RWPE2 (cell line): ENCODE measurements around the gene PILRA.

Experiments
- ATAC-seq: fragments of 200-7000 bp; cut with Tn5 transposase; 3 replicates; pipeline ENCODE4 v1.9.1; 2021; ENCODE audit warnings: low read depth
- DNase-seq: peaks from one replicate; pipeline ENCODE4 v3.0.0-alpha.2; 2020; ENCODE audit warnings: low spot score
- H3K27ac ChIP-seq: fragments of 450-650 bp; 2 replicates; pipeline ENCODE4 v1.5.1; 2017; ENCODE audit warnings: mild to moderate bottlenecking; ENCODE audit not compliant: poor library complexity, severe bottlenecking
- H3K27me3 ChIP-seq: fragments of 250-450 bp; sonication (Bioruptor Pico); 2 replicates; pipeline ENCODE4 v1.5.1; 2021; ENCODE audit warnings: mild to moderate bottlenecking, moderate library complexity; ENCODE audit not compliant: insufficient read depth, poor library complexity, severe bottlenecking
- H3K36me3 ChIP-seq: fragments of 250-450 bp; sonication (Bioruptor Pico); 2 replicates; pipeline ENCODE4 v1.5.1; 2020; ENCODE audit warnings: low read depth, mild to moderate bottlenecking, moderate library complexity
- H3K4me1 ChIP-seq: fragments of 250-450 bp; sonication (Bioruptor Pico); 2 replicates; pipeline ENCODE4 v1.5.1; 2021; ENCODE audit warnings: mild to moderate bottlenecking, moderate library complexity; ENCODE audit not compliant: insufficient read depth, poor library complexity, severe bottlenecking
- H3K4me3 ChIP-seq: fragments of 250-450 bp; sonication (Bioruptor Pico); 2 replicates; pipeline ENCODE4 v1.5.1; 2021; ENCODE audit warnings: mild to moderate bottlenecking, moderate library complexity; ENCODE audit not compliant: severe bottlenecking
- H3K9me3 ChIP-seq: fragments of 250-450 bp; sonication (Bioruptor Pico); 2 replicates; pipeline ENCODE4 v1.5.1; 2021; ENCODE audit warnings: mild to moderate bottlenecking, moderate library complexity; ENCODE audit not compliant: severe bottlenecking
- TF ChIP-seq, protein P1 (sequence below): fragments of 450-650 bp; IDR thresholded peaks from one replicate; pipeline ENCODE4 v1.5.1; 2017; ENCODE audit warnings: mild to moderate bottlenecking, moderate library complexity; ENCODE audit not compliant: poor library complexity, severe bottlenecking

Gene PILRA

DNA sequence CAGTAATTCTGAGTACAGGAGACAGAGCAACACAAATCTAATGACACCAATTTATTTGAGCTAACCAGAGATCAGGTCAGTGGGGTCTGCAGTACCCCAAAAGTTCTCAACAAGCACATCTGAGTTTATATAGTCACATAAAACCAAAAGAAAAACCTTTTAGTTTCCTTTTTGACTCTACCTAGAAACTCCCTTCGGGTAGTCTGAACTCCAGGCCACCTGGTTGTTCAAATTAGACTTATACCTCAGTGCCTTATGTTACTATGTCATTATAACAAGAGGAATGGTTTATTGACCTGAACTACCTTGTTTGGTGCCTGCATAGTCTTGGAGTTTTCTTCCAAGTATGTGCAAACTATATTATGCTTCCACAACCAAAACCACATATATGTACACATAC, 40.6 kb downstream of the PILRA start:
- Histone ChIP-seq H3K27ac (no peak overlapping the region), H3K9me3 (no peaks in the 10 kb centered on the region), H3K36me3 (no peaks in the 10 kb centered on the region), H3K4me1 (no peaks in the 10 kb centered on the region), H3K4me3 (no peak overlapping the region), H3K27me3 (no peaks in the 10 kb centered on the region)
- ATAC-seq (no peak), DNase-seq (no peak)
- TF ChIP-seq, protein P1, sequence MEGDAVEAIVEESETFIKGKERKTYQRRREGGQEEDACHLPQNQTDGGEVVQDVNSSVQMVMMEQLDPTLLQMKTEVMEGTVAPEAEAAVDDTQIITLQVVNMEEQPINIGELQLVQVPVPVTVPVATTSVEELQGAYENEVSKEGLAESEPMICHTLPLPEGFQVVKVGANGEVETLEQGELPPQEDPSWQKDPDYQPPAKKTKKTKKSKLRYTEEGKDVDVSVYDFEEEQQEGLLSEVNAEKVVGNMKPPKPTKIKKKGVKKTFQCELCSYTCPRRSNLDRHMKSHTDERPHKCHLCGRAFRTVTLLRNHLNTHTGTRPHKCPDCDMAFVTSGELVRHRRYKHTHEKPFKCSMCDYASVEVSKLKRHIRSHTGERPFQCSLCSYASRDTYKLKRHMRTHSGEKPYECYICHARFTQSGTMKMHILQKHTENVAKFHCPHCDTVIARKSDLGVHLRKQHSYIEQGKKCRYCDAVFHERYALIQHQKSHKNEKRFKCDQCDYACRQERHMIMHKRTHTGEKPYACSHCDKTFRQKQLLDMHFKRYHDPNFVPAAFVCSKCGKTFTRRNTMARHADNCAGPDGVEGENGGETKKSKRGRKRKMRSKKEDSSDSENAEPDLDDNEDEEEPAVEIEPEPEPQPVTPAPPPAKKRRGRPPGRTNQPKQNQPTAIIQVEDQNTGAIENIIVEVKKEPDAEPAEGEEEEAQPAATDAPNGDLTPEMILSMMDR = no peak

DNA sequence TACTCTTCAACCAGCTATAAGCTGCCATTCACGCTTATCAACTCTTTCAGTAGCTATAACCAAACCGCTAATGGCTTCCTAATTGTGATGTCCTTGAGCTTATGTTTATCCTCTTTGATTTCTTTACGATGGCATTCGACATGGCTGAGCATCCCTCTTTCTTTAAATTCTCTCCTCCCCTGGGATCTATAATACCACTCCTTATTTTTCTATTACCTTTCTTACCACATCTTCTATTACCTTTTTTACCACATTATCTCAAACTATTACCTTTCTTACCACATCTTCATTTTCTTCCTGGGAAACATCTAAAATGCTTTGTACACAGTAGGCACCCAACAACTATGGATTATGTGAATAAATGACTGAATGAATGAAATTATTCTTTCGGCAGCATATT, 42.2 kb downstream of the PILRA start:
- TF ChIP-seq, protein P1 = no peak
- no peak overlapping the region for H3K4me3 ChIP-seq
- no peaks in the 10 kb centered on the region for H3K4me1 ChIP-seq
- H3K9me3 ChIP-seq = no peaks in the 10 kb centered on the region
- DNase-seq (no peak), ATAC-seq (no peak)
- no peak overlapping the region for H3K27ac ChIP-seq
- no peaks in the 10 kb centered on the region for H3K27me3 ChIP-seq
- H3K36me3 ChIP-seq = no peaks in the 10 kb centered on the region

DNA sequence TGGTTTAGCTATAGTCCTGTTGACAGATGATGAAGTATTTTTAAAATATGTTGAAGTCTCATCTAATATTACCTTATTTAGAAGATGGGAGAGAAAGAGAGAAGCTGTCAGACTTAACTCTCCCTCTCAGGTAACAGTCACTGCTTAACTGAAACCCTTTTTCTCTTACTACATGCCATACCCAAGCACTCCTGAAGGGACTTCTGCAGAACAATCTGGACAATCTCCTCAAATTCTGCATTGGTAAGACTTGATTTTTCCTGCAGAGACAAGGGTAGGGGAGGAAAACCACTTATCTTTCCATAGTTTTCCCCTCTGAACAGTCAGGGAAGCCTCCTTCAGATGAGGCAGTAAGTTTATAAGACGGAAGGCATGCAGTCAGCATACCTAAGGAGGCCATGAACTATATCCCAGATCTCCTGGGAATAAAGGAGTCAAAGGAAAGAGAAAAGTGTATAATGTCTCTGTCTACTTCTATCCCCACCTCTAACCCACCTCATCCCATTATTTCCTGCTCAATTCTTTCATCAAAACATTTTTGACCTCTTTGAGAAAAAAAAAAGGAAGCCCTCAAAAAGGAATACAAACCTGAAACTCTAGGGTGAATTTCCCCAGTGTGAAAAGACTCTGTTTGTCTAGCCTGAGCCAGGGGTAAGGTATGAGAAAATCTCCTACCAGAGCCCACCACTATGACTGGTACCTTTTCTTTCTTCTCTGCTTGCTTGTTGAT, 45.8 kb downstream of the PILRA start:
- no peak overlapping the region for H3K4me3 ChIP-seq
- ATAC-seq (no peak), DNase-seq (no peak)
- no peak overlapping the region for H3K27ac ChIP-seq
- H3K4me1 ChIP-seq = no peaks in the 10 kb centered on the region
- no peaks in the 10 kb centered on the region for H3K36me3 ChIP-seq
- no peaks in the 10 kb centered on the region for H3K27me3 ChIP-seq
- no peaks in the 10 kb centered on the region for H3K9me3 ChIP-seq
- TF ChIP-seq, protein P1 = no peak

DNA sequence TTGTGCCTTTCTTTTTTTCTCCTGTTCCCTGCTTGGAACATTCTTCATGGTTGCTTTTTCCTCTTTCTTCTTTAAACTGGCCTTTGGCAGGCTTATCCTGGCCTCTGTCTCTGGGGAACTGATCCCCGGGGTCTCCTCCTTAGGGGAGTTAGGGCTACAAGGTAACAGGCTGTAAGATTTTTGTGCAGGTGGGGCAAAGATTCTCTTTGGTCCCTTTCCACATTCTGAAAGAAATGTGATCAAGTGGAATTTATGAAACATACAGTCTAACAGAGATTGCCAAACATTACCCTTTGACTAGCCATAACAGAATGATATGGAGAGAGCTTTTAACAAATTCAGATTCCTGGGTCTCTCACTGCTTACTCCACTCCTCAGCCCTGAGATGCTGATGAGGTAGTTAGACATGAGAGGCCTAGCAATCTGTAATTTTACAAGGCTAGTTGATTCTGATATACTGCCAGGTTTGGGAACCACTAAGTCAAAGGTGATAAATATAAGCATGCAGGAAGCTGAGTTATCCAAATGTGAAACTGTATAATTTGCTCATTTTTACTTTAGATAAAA, 46.5 kb downstream of the PILRA start:
- H3K27me3 ChIP-seq = no peaks in the 10 kb centered on the region
- H3K4me1 ChIP-seq = no peaks in the 10 kb centered on the region
- H3K4me3 ChIP-seq = no peak overlapping the region
- DNase-seq (no peak), ATAC-seq (no peak)
- TF ChIP-seq, protein P1 = no peak
- no peaks in the 10 kb centered on the region for H3K36me3 ChIP-seq
- no peaks in the 10 kb centered on the region for H3K9me3 ChIP-seq
- no peak overlapping the region for H3K27ac ChIP-seq

DNA sequence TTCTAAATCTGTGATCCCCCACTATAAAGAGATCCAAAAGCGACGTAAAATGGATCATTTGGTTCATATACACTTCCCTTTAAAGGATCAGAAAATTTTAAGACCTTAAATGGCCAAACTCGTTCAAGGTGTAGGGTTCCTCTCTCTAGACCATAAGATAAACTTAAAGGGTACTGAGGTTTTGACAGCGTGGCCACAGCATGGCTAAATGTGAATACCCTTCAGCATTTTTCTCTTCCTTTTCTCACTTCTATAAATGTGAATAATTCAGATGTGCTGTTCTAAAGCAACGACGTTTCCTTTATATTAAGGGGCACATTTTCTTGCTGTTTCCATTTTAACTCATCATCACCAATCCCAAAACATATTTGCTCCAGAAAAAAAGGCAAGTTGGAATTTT, 50.0 kb downstream of the PILRA start:
- Histone ChIP-seq H3K27ac (no peak overlapping the region), H3K9me3 (no peaks in the 10 kb centered on the region), H3K27me3 (no peaks in the 10 kb centered on the region), H3K36me3 (no peaks in the 10 kb centered on the region), H3K4me3 (no peak overlapping the region), H3K4me1 (no peaks in the 10 kb centered on the region)
- DNase-seq = no peak
- TF ChIP-seq, protein P1 = no peak
- ATAC-seq = no peak
